Mesodermal cell (in vitro differentiated cells): ENCODE data around the gene ZNF862.
"Not testable (repeated sequence)": the region's sequence is repeated elsewhere in the genome, so short reads cannot be mapped to it uniquely, and the experiment has no call there.

Source experiments
- H3K27ac ChIP-seq: 2 replicates; pipeline ENCODE4 v1.7.0; 2013; ENCODE audit warnings: mild to moderate bottlenecking, low read depth, low read length, moderate library complexity; ENCODE audit not compliant: severe bottlenecking
- H3K36me3 ChIP-seq: 2 replicates; pipeline ENCODE4 v1.7.1; 2013; ENCODE audit warnings: mild to moderate bottlenecking, low read length, moderate library complexity; ENCODE audit not compliant: control insufficient read depth, insufficient read depth
- H3K4me1 ChIP-seq: one replicate; pipeline ENCODE4 v1.7.1; 2013; ENCODE audit warnings: mild to moderate bottlenecking, low read length; ENCODE audit not compliant: insufficient read depth, control insufficient read depth, poor library complexity, severe bottlenecking
- H3K4me3 ChIP-seq: 2 replicates; pipeline ENCODE4 v1.7.0; 2013; ENCODE audit warnings: low read length, control low read depth, mild to moderate bottlenecking; ENCODE audit not compliant: insufficient read depth, poor library complexity, severe bottlenecking; ENCODE audit errors: extremely low read depth
- H3K9me3 ChIP-seq: 2 replicates; pipeline ENCODE4 v1.7.1; 2013; ENCODE audit warnings: mild to moderate bottlenecking, low read length, moderate library complexity; ENCODE audit not compliant: control insufficient read depth
- WGBS, 2 experiments: methylation state at CpG; one replicate each; pipeline ENCODE4 v1.1.5; 2013; ENCODE audit warnings: missing lambda C conversion rate in 2 of 2; ENCODE audit not compliant: insufficient coverage in 2 of 2; 5-methylcytosine and 5-hydroxymethylcytosine counted together

ZNF862 gene

DNA sequence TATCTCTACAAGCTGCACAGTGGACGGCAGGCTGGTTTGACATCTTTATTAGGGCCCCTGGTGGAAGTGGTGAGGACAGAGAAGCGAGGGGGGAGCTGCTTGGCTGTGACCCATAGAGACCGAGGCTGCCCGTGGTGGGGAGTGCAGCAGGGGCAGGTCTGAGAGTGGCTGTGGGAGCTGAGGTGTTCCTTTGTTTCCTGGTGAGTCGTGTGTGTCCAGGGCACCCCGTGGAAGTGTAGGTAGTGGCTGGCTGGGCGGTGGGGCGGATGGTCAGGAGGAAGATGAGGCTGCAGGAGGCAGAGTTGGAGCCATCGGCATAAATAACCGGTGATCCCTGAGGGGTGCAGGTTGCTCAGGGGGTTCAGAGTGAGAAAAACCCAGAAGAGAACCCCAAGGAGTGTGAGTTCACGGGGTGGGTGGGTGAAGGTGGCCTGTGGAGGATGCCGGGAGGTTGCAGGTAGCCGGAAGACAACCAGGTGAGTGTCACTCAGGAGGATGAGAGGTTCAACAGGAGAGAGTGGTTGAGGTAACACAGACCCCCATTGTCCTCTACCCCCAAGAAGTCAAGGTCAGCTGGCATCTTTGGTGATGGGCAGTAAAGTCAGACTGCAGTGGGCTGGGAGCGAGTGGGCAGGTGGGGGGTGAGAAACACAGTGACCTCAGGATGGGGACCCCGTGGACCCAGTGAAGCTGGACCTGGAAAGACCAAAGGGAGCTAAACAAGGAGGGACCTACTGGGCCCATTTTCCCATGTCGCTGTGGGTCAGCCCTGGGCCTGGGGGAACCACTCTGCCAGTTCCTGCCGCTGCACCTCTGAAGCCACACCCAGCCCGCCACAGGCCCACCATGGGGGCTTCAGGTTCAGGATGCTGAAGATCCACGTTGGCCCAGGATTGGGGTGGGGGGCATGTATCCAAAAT is 43.4 kb downstream of the ZNF862 start:
- Histone ChIP-seq H3K36me3 (no peaks in the 10 kb centered on the region), H3K27ac (no peak overlapping the region), H3K9me3 (no peaks in the 10 kb centered on the region), H3K4me1 (peaks cover 6% of the 10 kb centered on the region), H3K4me3 (no peak overlapping the region)
- 87 to 96% methylated on average over 17 to 18 of the region's 19 CpGs for WGBS, 2 experiments

- Histone ChIP-seq H3K36me3 (no peaks in the 10 kb centered on the region), H3K4me3 (no peak overlapping the region), H3K27ac (no peak overlapping the region), H3K4me1 (peaks cover 6% of the 10 kb centered on the region), H3K9me3 (no peaks in the 10 kb centered on the region)
- WGBS, 2 experiments = 88 to 97% methylated on average over 7 to 8 of the region's 11 CpGs
Measured at GRCh38 chr7:149882248-149883047, 44.3 kb downstream of the ZNF862 start.

- Histone ChIP-seq H3K9me3 (peaks cover 2% of the 10 kb centered on the region), H3K27ac (no peak overlapping the region), H3K4me1 (peaks cover 6% of the 10 kb centered on the region), H3K4me3 (no peak overlapping the region), H3K36me3 (no peaks in the 10 kb centered on the region)
- 57 to 70% methylated on average over 7 of the region's 8 CpGs for WGBS, 2 experiments
Measured at GRCh38 chr7:149883048-149883438, 44.9 kb downstream of the ZNF862 start.

- Histone ChIP-seq H3K4me1 (peaks cover 6% of the 10 kb centered on the region), H3K4me3 (no peak overlapping the region), H3K27ac (no peak overlapping the region), H3K9me3 (peaks cover 3% of the 10 kb centered on the region), H3K36me3 (no peaks in the 10 kb centered on the region)
- WGBS, 2 experiments = 43 to 45% methylated on average over 12 of the region's 12 CpGs
Measured at GRCh38 chr7:149883452-149883861, 45.3 kb downstream of the ZNF862 start.

- Histone ChIP-seq H3K9me3 (peaks cover 3% of the 10 kb centered on the region), H3K4me3 (no peak overlapping the region), H3K36me3 (no peaks in the 10 kb centered on the region), H3K4me1 (peaks cover 6% of the 10 kb centered on the region), H3K27ac (no peak overlapping the region)
- 86 to 88% methylated on average over 3 to 4 of the region's 4 CpGs for WGBS, 2 experiments
Measured at GRCh38 chr7:149884016-149884415, 45.8 kb downstream of the ZNF862 start.

GRCh38 chr7:149884541-149884940 is 46.4 kb downstream of the ZNF862 start:
- 83% methylated on average over 2 of the region's 2 CpGs; no CpG with 5 or more reads in 1 of the 2 experiments for WGBS, 2 experiments
- Histone ChIP-seq H3K4me1 (peaks cover 6% of the 10 kb centered on the region), H3K27ac (no peak overlapping the region), H3K4me3 (no peak overlapping the region), H3K36me3 (no peaks in the 10 kb centered on the region), H3K9me3 (peaks cover 3% of the 10 kb centered on the region)

DNA sequence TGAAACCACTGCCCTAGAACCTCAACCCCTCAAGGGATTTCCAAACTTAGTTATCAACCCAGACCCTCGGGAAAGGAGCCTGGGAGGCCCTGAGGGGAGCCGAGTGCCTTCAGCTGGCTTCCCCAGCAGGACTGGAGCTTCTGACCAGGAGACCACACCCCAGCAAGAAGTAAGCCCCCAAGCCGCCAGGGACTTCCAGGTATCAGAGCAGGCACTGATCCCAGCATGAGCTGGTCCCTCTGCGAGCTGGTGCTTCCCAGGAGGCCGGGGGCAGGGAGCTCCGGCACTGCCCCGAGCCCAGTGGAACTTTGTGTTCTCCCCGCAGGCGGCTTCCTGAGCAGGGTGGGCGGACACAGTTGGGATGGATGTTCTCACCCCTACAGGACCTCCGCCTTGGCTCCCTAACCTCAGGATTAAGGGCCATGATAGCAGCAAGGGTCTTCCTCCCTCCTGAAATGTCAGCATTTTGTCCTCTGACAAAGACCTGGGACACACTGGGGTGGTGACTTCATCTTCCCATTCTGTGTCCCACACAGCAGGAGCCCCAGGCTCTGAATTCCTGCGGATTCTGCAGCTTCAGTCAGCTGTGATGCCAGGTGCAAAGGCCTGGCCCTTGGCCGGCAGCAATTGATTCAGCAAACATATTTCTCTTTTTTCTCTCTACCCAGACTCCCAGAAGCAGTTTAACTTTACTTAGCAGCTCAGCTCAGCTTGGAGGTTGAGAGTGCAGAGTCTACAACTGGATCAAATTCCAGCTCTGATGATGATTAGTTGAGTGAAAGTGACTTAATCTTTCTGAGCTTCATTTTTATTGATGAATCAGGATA is 47.2 kb downstream of the ZNF862 start:
- 55 to 60% methylated on average over 12 of the region's 13 CpGs for WGBS, 2 experiments
- no peak overlapping the region for H3K4me3 ChIP-seq
- H3K9me3 ChIP-seq = peaks cover 3% of the 10 kb centered on the region
- H3K36me3 ChIP-seq = no peaks in the 10 kb centered on the region
- H3K4me1 ChIP-seq = peaks cover 6% of the 10 kb centered on the region
- H3K27ac ChIP-seq = no peak overlapping the region

- Histone ChIP-seq H3K36me3 (no peaks in the 10 kb centered on the region), H3K4me3 (no peak overlapping the region), H3K27ac (no peak overlapping the region), H3K9me3 (peaks cover 3% of the 10 kb centered on the region), H3K4me1 (peaks cover 6% of the 10 kb centered on the region)
- 100% methylated on average over 2 of the region's 4 CpGs; no CpG with 5 or more reads in 1 of the 2 experiments for WGBS, 2 experiments
Measured at GRCh38 chr7:149886018-149886415, 47.8 kb downstream of the ZNF862 start.

DNA sequence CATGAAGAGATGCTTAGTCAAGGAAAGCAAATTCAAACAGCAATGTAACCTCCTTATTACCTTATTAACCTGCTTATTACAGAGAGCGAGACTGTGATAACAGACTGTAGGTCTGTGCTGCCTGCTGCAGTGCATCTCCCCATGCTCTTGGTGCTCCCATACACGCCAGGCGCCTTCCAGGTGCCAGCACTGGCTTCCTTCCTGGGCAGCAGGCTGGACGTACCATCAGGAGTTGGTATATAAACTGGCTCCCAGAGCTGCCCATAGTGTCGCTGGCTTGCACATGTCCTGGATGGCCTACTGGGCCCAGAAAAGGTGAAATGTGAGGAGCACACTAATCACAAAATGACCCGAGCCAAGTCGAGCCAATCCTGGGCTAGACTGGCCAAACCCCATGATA is 49.1 kb downstream of the ZNF862 start:
- 88 to 96% methylated on average over 5 of the region's 7 CpGs for WGBS, 2 experiments
- H3K4me3 ChIP-seq = no peak overlapping the region
- no peak overlapping the region for H3K27ac ChIP-seq
- H3K36me3 ChIP-seq = no peaks in the 10 kb centered on the region
- peaks cover 6% of the 10 kb centered on the region for H3K4me1 ChIP-seq
- peaks cover 3% of the 10 kb centered on the region for H3K9me3 ChIP-seq

DNA sequence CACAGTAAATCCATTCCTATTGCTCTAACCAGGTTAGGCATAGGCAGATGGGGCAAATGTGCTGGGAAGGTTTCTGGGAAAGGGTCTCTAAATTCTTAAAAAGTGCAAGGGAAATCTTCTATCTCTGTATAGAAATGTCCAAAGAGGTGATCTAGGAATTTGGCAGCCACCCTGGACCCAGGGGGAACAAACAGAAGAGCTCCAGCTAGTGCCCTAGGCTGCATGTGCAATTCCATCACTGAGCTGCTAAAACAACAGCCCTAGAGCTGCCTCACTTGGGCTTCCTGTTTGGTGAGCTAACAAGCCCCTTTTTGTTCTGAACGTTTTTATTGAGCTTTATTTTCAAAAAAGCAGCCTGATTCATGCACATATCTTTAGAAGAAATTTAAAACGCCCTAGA is 52.5 kb downstream of the ZNF862 start:
- WGBS, 2 experiments = no CpG with 5 or more reads among the region's 2 CpGs
- not testable (repeated sequence) for H3K36me3 ChIP-seq, H3K4me1 ChIP-seq

More for the DNA sequence above, 52.5 kb downstream of the ZNF862 start:
- H3K9me3 ChIP-seq, H3K4me3 ChIP-seq, H3K27ac ChIP-seq: not testable (repeated sequence)
